Thyroid gland (tissue), 4 donors: ENCODE data around the gene CYP2F1.

ENCODE experiments used
- CTCF ChIP-seq, 6 experiments: fragments of 200-600 bp in 3 of 6; fragments of 450-650 bp in 3 of 6; sonication (generic) in 3 of 6; IDR thresholded peaks; one replicate each; pipeline ENCODE4 v1.5.1; 2016 to 2019; ENCODE audit warnings: antibody characterized with exemption in 6 of 6, mild to moderate bottlenecking in 2 of 6, inconsistent platforms in 1 of 6, moderate library complexity in 1 of 6
- POLR2A ChIP-seq, 2 donors: fragments of 450-650 bp; IDR thresholded peaks; one replicate each; pipeline ENCODE4 v1.6.1; 2017; ENCODE audit warnings: antibody characterized with exemption in 2 of 2, mild to moderate bottlenecking in 2 of 2, moderate library complexity in 1 of 2

GRCh38 chr19:41159881-41160280, 45.6 kb downstream of the CYP2F1 start:
- TF ChIP-seq POLR2A (IDR thresholded peaks at IDR 0.05) (no peak), CTCF (IDR thresholded peaks at IDR 0.05) (no peak)
